Measurements from ENCODE around the gene TBC1D2. TPM values are rescaled to one million over a fixed set of nuclear protein-coding genes. Genes with fewer than 3 reads are reported as not detected.

TBC1D2 gene
- total RNA-seq, 1 experiment from 2014 or later = 11.1 TPM

DNA sequence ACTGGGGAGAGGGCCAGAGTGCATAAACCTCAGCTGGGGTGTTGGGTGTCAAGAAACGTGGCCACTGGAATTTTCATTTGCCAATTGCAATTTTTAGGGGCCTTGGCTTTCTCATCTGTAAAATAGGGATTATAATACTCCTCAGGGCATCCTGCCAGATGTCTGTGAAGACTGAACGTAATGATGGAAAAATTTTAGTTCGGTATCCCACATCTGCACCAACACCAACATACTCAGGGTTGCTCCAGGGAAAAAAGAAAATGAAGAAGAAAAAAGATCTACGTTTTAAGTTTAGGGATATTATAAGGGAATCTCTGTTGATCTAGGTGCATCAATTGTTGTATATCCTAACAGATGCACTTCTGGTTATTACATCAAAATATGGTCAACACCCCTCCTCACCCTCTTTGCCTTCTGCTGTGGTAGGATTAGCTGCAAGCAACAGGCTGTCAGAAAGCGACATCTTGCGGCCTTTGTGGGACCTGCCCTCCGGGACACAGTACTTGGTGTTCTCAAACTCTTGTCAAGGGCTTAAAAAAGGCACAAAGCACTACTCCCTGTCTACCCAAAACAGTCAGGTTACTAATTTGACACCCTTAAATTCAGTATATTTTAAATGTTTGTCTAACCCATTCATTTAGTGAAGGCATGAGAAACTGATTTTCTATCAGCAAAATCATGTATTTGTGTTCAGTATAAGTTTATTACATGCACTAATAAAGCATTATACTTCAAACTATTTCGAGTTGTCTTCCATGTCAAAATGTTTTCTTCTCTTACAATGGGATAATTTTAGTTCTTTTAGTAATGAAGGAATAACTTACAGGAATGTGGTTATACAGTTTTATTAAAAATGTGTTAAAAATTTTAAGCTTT is 8.3 kb upstream of the TBC1D2 start:
- Mint-ChIP-seq H3K36me3 (no peaks in the 10 kb centered on the region), H3K27ac (no peak overlapping the region), H3K4me3 (no peak overlapping the region), H3K4me1 (peaks cover 49% of the 10 kb centered on the region), H3K27me3 (ENCODE audit: low read depth) (no peaks in the 10 kb centered on the region), H3K9me3 (no peaks in the 10 kb centered on the region)
- DNase-seq (ENCODE audit: low spot score) (peak; percentile 86), ATAC-seq (peak; percentile 99)
- CTCF ChIA-PET = interaction anchor here (0.6 to 2.4 kb wide), 11 partner anchors 8 to 229 kb away, joined by 3 to 10 read pairs (median 5); partner anchors contain the start of genes NANS and TBC1D2
- POLR2A ChIA-PET = interaction anchor here (1.5 kb wide), 1 partner anchor 145 kb away, joined by 4 read pairs; the partner anchor contains the start of gene TRIM14
- TF ChIP-seq TEAD1 (CRISPR knock-in tag; IDR thresholded peaks at IDR 0.05) (no peak), CTCF (IDR thresholded peaks at IDR 0.05) (peak; percentile 58; the same call in 1 of the 2 replicates)

DNA sequence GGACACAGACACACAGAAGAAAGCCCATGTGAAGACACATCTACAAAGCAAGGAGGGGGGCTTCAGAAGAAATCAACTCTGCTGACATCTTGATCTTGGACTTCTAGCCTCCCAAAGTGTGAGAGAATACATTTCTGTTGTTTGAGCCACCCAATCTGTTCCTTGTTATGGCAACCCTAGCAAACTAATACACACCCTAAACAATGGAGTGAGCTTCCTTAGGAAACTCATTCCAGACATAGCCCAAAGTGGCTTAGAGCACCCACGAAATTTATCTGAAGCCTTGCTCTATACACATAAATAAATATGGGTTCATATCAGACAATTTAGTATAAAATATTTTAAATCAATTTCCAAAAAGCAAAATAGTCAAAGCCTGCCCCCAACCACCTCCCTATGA is 7.6 kb upstream of the TBC1D2 start:
- no peaks in the 10 kb centered on the region for H3K27me3 Mint-ChIP-seq (ENCODE audit: low read depth)
- peaks cover 43% of the 10 kb centered on the region for H3K4me1 Mint-ChIP-seq
- no peak for ATAC-seq
- ChIA-PET CTCF (interaction anchor here (0.6 to 2.4 kb wide), 11 partner anchors 8 to 228 kb away, joined by 3 to 10 read pairs (median 5); partner anchors contain the start of genes NANS and TBC1D2), POLR2A (interaction anchor here (1.5 kb wide), 1 partner anchor 144 kb away, joined by 4 read pairs; the partner anchor contains the start of gene TRIM14)
- H3K4me3 Mint-ChIP-seq = no peak overlapping the region
- H3K27ac Mint-ChIP-seq = no peak overlapping the region
- no peaks in the 10 kb centered on the region for H3K36me3 Mint-ChIP-seq
- TF ChIP-seq TEAD1 (CRISPR knock-in tag; IDR thresholded peaks at IDR 0.05) = no peak
- TF ChIP-seq, protein P1, sequence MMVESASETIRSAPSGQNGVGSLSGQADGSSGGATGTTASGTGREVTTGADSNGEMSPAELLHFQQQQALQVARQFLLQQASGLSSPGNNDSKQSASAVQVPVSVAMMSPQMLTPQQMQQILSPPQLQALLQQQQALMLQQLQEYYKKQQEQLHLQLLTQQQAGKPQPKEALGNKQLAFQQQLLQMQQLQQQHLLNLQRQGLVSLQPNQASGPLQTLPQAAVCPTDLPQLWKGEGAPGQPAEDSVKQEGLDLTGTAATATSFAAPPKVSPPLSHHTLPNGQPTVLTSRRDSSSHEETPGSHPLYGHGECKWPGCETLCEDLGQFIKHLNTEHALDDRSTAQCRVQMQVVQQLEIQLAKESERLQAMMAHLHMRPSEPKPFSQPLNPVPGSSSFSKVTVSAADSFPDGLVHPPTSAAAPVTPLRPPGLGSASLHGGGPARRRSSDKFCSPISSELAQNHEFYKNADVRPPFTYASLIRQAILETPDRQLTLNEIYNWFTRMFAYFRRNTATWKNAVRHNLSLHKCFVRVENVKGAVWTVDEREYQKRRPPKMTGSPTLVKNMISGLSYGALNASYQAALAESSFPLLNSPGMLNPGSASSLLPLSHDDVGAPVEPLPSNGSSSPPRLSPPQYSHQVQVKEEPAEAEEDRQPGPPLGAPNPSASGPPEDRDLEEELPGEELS (CRISPR knock-in tag; IDR thresholded peaks at IDR 0.05) = no peak
- DNase-seq (ENCODE audit: low spot score) = no peak
- no peaks in the 10 kb centered on the region for H3K9me3 Mint-ChIP-seq

GRCh38 chr9:98262056-98262455 is 6.6 kb upstream of the TBC1D2 start:
- POLR2A ChIA-PET = no interaction called here
- CTCF ChIA-PET = interaction anchor here (0.6 to 1.9 kb wide), 4 partner anchors 27 to 698 kb away, joined by 3 to 6 read pairs (median 5); no protein-coding TSS in a partner anchor
- H3K27ac Mint-ChIP-seq = no peak overlapping the region

More at GRCh38 chr9:98262056-98262455, 6.6 kb upstream of the TBC1D2 start:
- Mint-ChIP-seq H3K4me3 (no peak overlapping the region), H3K4me1 (peaks cover 34% of the 10 kb centered on the region), H3K36me3 (no peaks in the 10 kb centered on the region), H3K9me3 (no peaks in the 10 kb centered on the region), H3K27me3 (ENCODE audit: low read depth) (no peaks in the 10 kb centered on the region)
- DNase-seq (ENCODE audit: low spot score) = no peak
- no peak for ATAC-seq
- TF ChIP-seq, protein P2, sequence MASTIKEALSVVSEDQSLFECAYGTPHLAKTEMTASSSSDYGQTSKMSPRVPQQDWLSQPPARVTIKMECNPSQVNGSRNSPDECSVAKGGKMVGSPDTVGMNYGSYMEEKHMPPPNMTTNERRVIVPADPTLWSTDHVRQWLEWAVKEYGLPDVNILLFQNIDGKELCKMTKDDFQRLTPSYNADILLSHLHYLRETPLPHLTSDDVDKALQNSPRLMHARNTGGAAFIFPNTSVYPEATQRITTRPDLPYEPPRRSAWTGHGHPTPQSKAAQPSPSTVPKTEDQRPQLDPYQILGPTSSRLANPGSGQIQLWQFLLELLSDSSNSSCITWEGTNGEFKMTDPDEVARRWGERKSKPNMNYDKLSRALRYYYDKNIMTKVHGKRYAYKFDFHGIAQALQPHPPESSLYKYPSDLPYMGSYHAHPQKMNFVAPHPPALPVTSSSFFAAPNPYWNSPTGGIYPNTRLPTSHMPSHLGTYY (CRISPR knock-in tag; IDR thresholded peaks at IDR 0.05) = no peak
- TF ChIP-seq TEAD4 (CRISPR knock-in tag; IDR thresholded peaks at IDR 0.05) (no peak), ZNF396 (CRISPR knock-in tag; IDR thresholded peaks at IDR 0.05; ENCODE audit: borderline replicate concordance) (no peak), SOX15 (CRISPR knock-in tag; IDR thresholded peaks at IDR 0.05) (no peak), ATF6 (CRISPR knock-in tag; IDR thresholded peaks at IDR 0.05) (no peak), TEAD1 (CRISPR knock-in tag; IDR thresholded peaks at IDR 0.05) (no peak), NR2C2 (CRISPR knock-in tag; IDR thresholded peaks at IDR 0.05) (no peak), CREM (CRISPR knock-in tag; IDR thresholded peaks at IDR 0.05) (no peak), IRF2 (CRISPR knock-in tag; IDR thresholded peaks at IDR 0.05; ENCODE audit: borderline replicate concordance, low read depth) (no peak), GRHL2 (CRISPR knock-in tag; IDR thresholded peaks at IDR 0.05; ENCODE audit: insufficient replicate concordance, severe bottlenecking) (no peak), JUN (CRISPR knock-in tag; IDR thresholded peaks at IDR 0.05) (no peak)
- TF ChIP-seq, protein P3, sequence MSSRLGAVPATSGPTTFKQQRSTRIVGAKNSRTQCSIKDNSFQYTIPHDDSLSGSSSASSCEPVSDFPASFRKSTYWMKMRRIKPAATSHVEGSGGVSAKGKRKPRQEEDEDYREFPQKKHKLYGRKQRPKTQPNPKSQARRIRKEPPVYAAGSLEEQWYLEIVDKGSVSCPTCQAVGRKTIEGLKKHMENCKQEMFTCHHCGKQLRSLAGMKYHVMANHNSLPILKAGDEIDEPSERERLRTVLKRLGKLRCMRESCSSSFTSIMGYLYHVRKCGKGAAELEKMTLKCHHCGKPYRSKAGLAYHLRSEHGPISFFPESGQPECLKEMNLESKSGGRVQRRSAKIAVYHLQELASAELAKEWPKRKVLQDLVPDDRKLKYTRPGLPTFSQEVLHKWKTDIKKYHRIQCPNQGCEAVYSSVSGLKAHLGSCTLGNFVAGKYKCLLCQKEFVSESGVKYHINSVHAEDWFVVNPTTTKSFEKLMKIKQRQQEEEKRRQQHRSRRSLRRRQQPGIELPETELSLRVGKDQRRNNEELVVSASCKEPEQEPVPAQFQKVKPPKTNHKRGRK (CRISPR knock-in tag; IDR thresholded peaks at IDR 0.05; ENCODE audit: borderline replicate concordance) = no peak
- TF ChIP-seq, protein P4, sequence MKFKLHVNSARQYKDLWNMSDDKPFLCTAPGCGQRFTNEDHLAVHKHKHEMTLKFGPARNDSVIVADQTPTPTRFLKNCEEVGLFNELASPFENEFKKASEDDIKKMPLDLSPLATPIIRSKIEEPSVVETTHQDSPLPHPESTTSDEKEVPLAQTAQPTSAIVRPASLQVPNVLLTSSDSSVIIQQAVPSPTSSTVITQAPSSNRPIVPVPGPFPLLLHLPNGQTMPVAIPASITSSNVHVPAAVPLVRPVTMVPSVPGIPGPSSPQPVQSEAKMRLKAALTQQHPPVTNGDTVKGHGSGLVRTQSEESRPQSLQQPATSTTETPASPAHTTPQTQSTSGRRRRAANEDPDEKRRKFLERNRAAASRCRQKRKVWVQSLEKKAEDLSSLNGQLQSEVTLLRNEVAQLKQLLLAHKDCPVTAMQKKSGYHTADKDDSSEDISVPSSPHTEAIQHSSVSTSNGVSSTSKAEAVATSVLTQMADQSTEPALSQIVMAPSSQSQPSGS (CRISPR knock-in tag; IDR thresholded peaks at IDR 0.05; ENCODE audit: borderline replicate concordance, low read depth) = no peak

Measured in WTC11 (cell line).